Mesothelial cell of epicardium (in vitro differentiated cells): ENCODE data around the gene KTN1. TPM values are rescaled to one million over a fixed set of nuclear protein-coding genes. Genes with fewer than 3 reads are reported as not detected.

Source experiments
- DNase-seq, 2 experiments: peaks; one replicate each; pipeline ENCODE4 v3.0.0; 2021; ENCODE audit warnings: low spot score in 2 of 2; ENCODE audit not compliant: unreplicated experiment in 2 of 2
- H3K27ac Mint-ChIP-seq: 2 replicates; pipeline ENCODE4 v1.8.0; 2021; ENCODE audit warnings: mixed read lengths
- H3K27me3 Mint-ChIP-seq: 2 replicates; pipeline ENCODE4 v1.8.0; 2021; ENCODE audit warnings: low read depth, mixed read lengths
- H3K36me3 Mint-ChIP-seq: 2 replicates; pipeline ENCODE4 v1.8.0; 2021; ENCODE audit warnings: mixed read lengths
- H3K4me1 Mint-ChIP-seq: 2 replicates; pipeline ENCODE4 v1.8.0; 2021; ENCODE audit warnings: mixed read lengths
- H3K4me3 Mint-ChIP-seq: 2 replicates; pipeline ENCODE4 v1.8.0; 2021; ENCODE audit warnings: mild to moderate bottlenecking, moderate library complexity, mixed read lengths
- H3K9me3 Mint-ChIP-seq: 2 replicates; pipeline ENCODE4 v1.8.0; 2021; ENCODE audit warnings: mixed read lengths
- CTCF ChIP-seq: fragments of 200-600 bp; sonication (generic); IDR thresholded peaks from one replicate; pipeline ENCODE4 v1.5.0; 2021; ENCODE audit warnings: antibody characterized with exemption; ENCODE audit not compliant: unreplicated experiment
- total RNA-seq: library from RNA; stranded (reverse); gene quantifications from 3 replicates; pipeline ENCODE4 v1.2.1, GENCODE V29; 2021

The KTN1 gene
- total RNA-seq, 1 donor from 2014 or later: 153 TPM

- peaks cover 4% of the 10 kb centered on the region for H3K36me3 Mint-ChIP-seq
- peaks cover 21% of the 10 kb centered on the region for H3K9me3 Mint-ChIP-seq
- no peak for TF ChIP-seq CTCF
- no peaks in the 10 kb centered on the region for H3K27me3 Mint-ChIP-seq
- no peak for DNase-seq
- no peak overlapping the region for H3K27ac Mint-ChIP-seq
- H3K4me1 Mint-ChIP-seq: peaks cover 24% of the 10 kb centered on the region
- no peak overlapping the region for H3K4me3 Mint-ChIP-seq
Observed at GRCh38 chr14:55545779-55546178, 34.2 kb upstream of the KTN1 start.

- peaks cover 10% of the 10 kb centered on the region for H3K36me3 Mint-ChIP-seq
- H3K27ac Mint-ChIP-seq: no peak overlapping the region
- no peak for DNase-seq
- no peak overlapping the region for H3K4me3 Mint-ChIP-seq
- peaks cover 19% of the 10 kb centered on the region for H3K4me1 Mint-ChIP-seq
- no peaks in the 10 kb centered on the region for H3K27me3 Mint-ChIP-seq
- TF ChIP-seq CTCF: no peak
- H3K9me3 Mint-ChIP-seq: peaks cover 26% of the 10 kb centered on the region
Observed at GRCh38 chr14:55546212-55546874, 33.7 kb upstream of the KTN1 start.

- no peak overlapping the region for H3K27ac Mint-ChIP-seq
- H3K4me1 Mint-ChIP-seq: peaks cover 8% of the 10 kb centered on the region
- H3K36me3 Mint-ChIP-seq: peaks cover 15% of the 10 kb centered on the region
- H3K9me3 Mint-ChIP-seq: peaks cover 32% of the 10 kb centered on the region
- H3K27me3 Mint-ChIP-seq: no peaks in the 10 kb centered on the region
- H3K4me3 Mint-ChIP-seq: no peak overlapping the region
- no peak for DNase-seq
- TF ChIP-seq CTCF: no peak
Observed at GRCh38 chr14:55547650-55548315, 32.2 kb upstream of the KTN1 start.

GRCh38 chr14:55553791-55554190, 26.2 kb upstream of the KTN1 start:
- Mint-ChIP-seq H3K4me1 (peaks cover 15% of the 10 kb centered on the region), H3K27ac (no peak overlapping the region), H3K27me3 (no peaks in the 10 kb centered on the region), H3K36me3 (peaks cover 21% of the 10 kb centered on the region), H3K4me3 (no peak overlapping the region), H3K9me3 (peaks cover 29% of the 10 kb centered on the region)
- TF ChIP-seq CTCF: no peak
- DNase-seq: no peak

- no peak for TF ChIP-seq CTCF
- no peak overlapping the region for H3K4me3 Mint-ChIP-seq
- peaks cover 15% of the 10 kb centered on the region for H3K4me1 Mint-ChIP-seq
- peaks cover 13% of the 10 kb centered on the region for H3K9me3 Mint-ChIP-seq
- peaks cover 17% of the 10 kb centered on the region for H3K36me3 Mint-ChIP-seq
- peak; percentile 52 to 78 for DNase-seq
- H3K27me3 Mint-ChIP-seq: no peaks in the 10 kb centered on the region
- H3K27ac Mint-ChIP-seq: peak overlapping the region; percentile 75
Observed at GRCh38 chr14:55556929-55557623, 22.9 kb upstream of the KTN1 start.
